Measurements from ENCODE around the gene ADARB2. TPM values are rescaled to one million over a fixed set of nuclear protein-coding genes. Genes with fewer than 3 reads are reported as not detected.
"Not testable (repeated sequence)": the region's sequence is repeated elsewhere in the genome, so short reads cannot be mapped to it uniquely, and the experiment has no call there.

The ADARB2 gene
- total and polyA plus RNA-seq, 2 experiments from 2014 or later, result 0.13 to 0.48 TPM

- 91% methylated on average over 20 of the region's 20 CpGs for WGBS (ENCODE audit: low lambda C conversion rate, missing lambda C conversion rate)
- H3K79me2 ChIP-seq, result no peaks in the 10 kb centered on the region
- no peak overlapping the region for H3K4me2 ChIP-seq
- H3K9me3 ChIP-seq (ENCODE audit: low read depth), result no peaks in the 10 kb centered on the region
- H3K27me3 ChIP-seq, result no peaks in the 10 kb centered on the region
- H2AFZ ChIP-seq, result no peak overlapping the region
- H3K27ac ChIP-seq, result no peak overlapping the region
- H3K36me3 ChIP-seq (replicated peaks; ENCODE audit: insufficient read depth, low read depth), result no peaks in the 10 kb centered on the region
- DNase-seq (ENCODE audit: low spot score), result no peak
- no peak overlapping the region for H3K4me3 ChIP-seq
- no peaks in the 10 kb centered on the region for H4K20me1 ChIP-seq (ENCODE audit: insufficient read depth, poor library complexity, severe bottlenecking)
- H3K4me1 ChIP-seq (ENCODE audit: insufficient read depth), result no peaks in the 10 kb centered on the region
- TF ChIP-seq CTCF (IDR thresholded peaks at IDR 0.05; ENCODE audit: poor library complexity) (no peak), EZH2 (IDR thresholded peaks at IDR 0.05; ENCODE audit: borderline replicate concordance) (no peak), EZH2phosphoT487 (IDR thresholded peaks at IDR 0.05; ENCODE audit: low read depth, severe bottlenecking, unreplicated experiment) (no peak)
- no peaks in the 10 kb centered on the region for H3K9me2 ChIP-seq (replicated peaks; ENCODE audit: insufficient read depth)
These were observed 198.7 kb downstream of the ADARB2 start for GRCh38 chr10:1538531-1539061.

- 83% methylated on average over 8 of the region's 8 CpGs for WGBS (ENCODE audit: low lambda C conversion rate, missing lambda C conversion rate)
- TF ChIP-seq EZH2 (IDR thresholded peaks at IDR 0.05; ENCODE audit: borderline replicate concordance) (no peak), CTCF (IDR thresholded peaks at IDR 0.05; ENCODE audit: poor library complexity) (no peak), EZH2phosphoT487 (IDR thresholded peaks at IDR 0.05; ENCODE audit: low read depth, severe bottlenecking, unreplicated experiment) (no peak)
- Histone ChIP-seq H3K27ac (no peak overlapping the region), H3K27me3 (no peaks in the 10 kb centered on the region), H2AFZ (no peak overlapping the region), H3K4me1 (ENCODE audit: insufficient read depth) (no peaks in the 10 kb centered on the region), H3K36me3 (replicated peaks; ENCODE audit: insufficient read depth, low read depth) (no peaks in the 10 kb centered on the region), H3K79me2 (no peaks in the 10 kb centered on the region), H3K4me2 (no peak overlapping the region), H4K20me1 (ENCODE audit: insufficient read depth, poor library complexity, severe bottlenecking) (no peaks in the 10 kb centered on the region), H3K9me2 (replicated peaks; ENCODE audit: insufficient read depth) (no peaks in the 10 kb centered on the region), H3K4me3 (no peak overlapping the region), H3K9me3 (ENCODE audit: low read depth) (no peaks in the 10 kb centered on the region)
- no peak for DNase-seq (ENCODE audit: low spot score)
These were observed 199.2 kb downstream of the ADARB2 start for GRCh38 chr10:1538121-1538520.

GRCh38 chr10:1537449-1537848 is 199.9 kb downstream of the ADARB2 start:
- H3K9me2 ChIP-seq (replicated peaks; ENCODE audit: insufficient read depth); H3K9me3 ChIP-seq (ENCODE audit: low read depth); H3K79me2 ChIP-seq; H3K4me2 ChIP-seq; H3K4me3 ChIP-seq; H2AFZ ChIP-seq; H4K20me1 ChIP-seq (ENCODE audit: insufficient read depth, poor library complexity, severe bottlenecking); H3K27me3 ChIP-seq; H3K36me3 ChIP-seq (replicated peaks; ENCODE audit: insufficient read depth, low read depth); H3K4me1 ChIP-seq (ENCODE audit: insufficient read depth); DNase-seq (ENCODE audit: low spot score); H3K27ac ChIP-seq: not testable (repeated sequence)
- 91% methylated on average over 2 of the region's 2 CpGs for WGBS (ENCODE audit: low lambda C conversion rate, missing lambda C conversion rate)

- H3K36me3 ChIP-seq (replicated peaks; ENCODE audit: insufficient read depth, low read depth), result no peaks in the 10 kb centered on the region
- no peaks in the 10 kb centered on the region for H3K9me3 ChIP-seq (ENCODE audit: low read depth)
- H3K4me2 ChIP-seq, result no peak overlapping the region
- no peaks in the 10 kb centered on the region for H3K27me3 ChIP-seq
- H3K9me2 ChIP-seq (replicated peaks; ENCODE audit: insufficient read depth), result no peaks in the 10 kb centered on the region
- no peak overlapping the region for H2AFZ ChIP-seq
- H4K20me1 ChIP-seq (ENCODE audit: insufficient read depth, poor library complexity, severe bottlenecking), result no peaks in the 10 kb centered on the region
- DNase-seq (ENCODE audit: low spot score), result no peak
- WGBS (ENCODE audit: low lambda C conversion rate, missing lambda C conversion rate), result 86% methylated on average over 7 of the region's 7 CpGs
- TF ChIP-seq EZH2 (IDR thresholded peaks at IDR 0.05; ENCODE audit: borderline replicate concordance) (no peak), EZH2phosphoT487 (IDR thresholded peaks at IDR 0.05; ENCODE audit: low read depth, severe bottlenecking, unreplicated experiment) (no peak), CTCF (IDR thresholded peaks at IDR 0.05; ENCODE audit: poor library complexity) (no peak)
- H3K4me1 ChIP-seq (ENCODE audit: insufficient read depth), result no peaks in the 10 kb centered on the region
- H3K27ac ChIP-seq, result no peak overlapping the region
- no peaks in the 10 kb centered on the region for H3K79me2 ChIP-seq
- no peak overlapping the region for H3K4me3 ChIP-seq
These were observed 201.0 kb downstream of the ADARB2 start for GRCh38 chr10:1536341-1536740.

Measured in hepatocyte (in vitro differentiated cells).